ENCODE data around the gene CD34. TPM values are rescaled to one million over a fixed set of nuclear protein-coding genes. Genes with fewer than 3 reads are reported as not detected.
"Not testable (repeated sequence)": the region's sequence is repeated elsewhere in the genome, so short reads cannot be mapped to it uniquely, and the experiment has no call there.

Gene CD34
- total and polyA plus RNA-seq, 8 donors, result 3.2 to 31.2 (median 11.6) TPM

GRCh38 chr1:207938016-207938415 is 27.1 kb upstream of the CD34 start:
- intact Hi-C loops (cut with DNase I; ENCODE audit: low total_unique reads), result no loop called here
- Histone ChIP-seq H3K4me3 (no peak overlapping the region), H3K36me3 (no peaks in the 10 kb centered on the region), H3K27ac (peak overlapping the region in 1 of 5 donors; percentile 48), H3K4me1 (peaks cover 0 to 10% (median 0%) of the 10 kb centered on the region in 4 donors), H3K9me3 (peaks cover 0 to 5% (median 0%) of the 10 kb centered on the region in 4 donors), H3K27me3 (no peaks in the 10 kb centered on the region)
- TF ChIP-seq CTCF (IDR thresholded peaks at IDR 0.05) (no peak), POLR2AphosphoS5 (IDR thresholded peaks at IDR 0.05) (peak in 1 of 3 donors; percentile 59)
- DNase-seq, result peak; percentile 56 to 72
- WGBS, 5 donors, result 28 to 57% (median 30%) methylated on average over 10 of the region's 10 CpGs

GRCh38 chr1:207937204-207937603 is 26.3 kb upstream of the CD34 start:
- Histone ChIP-seq H3K4me1 (peaks cover 0 to 8% (median 0%) of the 10 kb centered on the region in 4 donors), H3K27me3 (no peaks in the 10 kb centered on the region), H3K36me3 (no peaks in the 10 kb centered on the region), H3K4me3 (no peak overlapping the region), H3K9me3 (peaks cover 0 to 5% (median 0%) of the 10 kb centered on the region in 4 donors), H3K27ac (no peak overlapping the region)
- no peak for DNase-seq
- TF ChIP-seq EP300 (IDR thresholded peaks at IDR 0.05) (no peak), POLR2A (IDR thresholded peaks at IDR 0.05) (no peak), POLR2AphosphoS5 (IDR thresholded peaks at IDR 0.05) (no peak)
- intact Hi-C loops (cut with DNase I; ENCODE audit: low total_unique reads), result no loop called here
- WGBS, 5 donors, result 73 to 81% (median 75%) methylated on average over 3 of the region's 3 CpGs

GRCh38 chr1:207935166-207935583 is 24.2 kb upstream of the CD34 start:
- WGBS, 5 donors, result 60 to 78% (median 73%) methylated on average over 1 of the region's 1 CpG
- H3K27me3 ChIP-seq, result no peaks in the 10 kb centered on the region
- no peak overlapping the region for H3K4me3 ChIP-seq
- peaks cover 0 to 5% (median 0%) of the 10 kb centered on the region in 4 donors for H3K9me3 ChIP-seq
- TF ChIP-seq CTCF (IDR thresholded peaks at IDR 0.05) (no peak), POLR2A (IDR thresholded peaks at IDR 0.05) (no peak), POLR2AphosphoS5 (IDR thresholded peaks at IDR 0.05) (no peak), EP300 (IDR thresholded peaks at IDR 0.05) (no peak)
- H3K4me1 ChIP-seq, result peaks cover 0 to 2% (median 0%) of the 10 kb centered on the region in 4 donors
- no peak for DNase-seq
- intact Hi-C loops (cut with DNase I; ENCODE audit: low total_unique reads), result no loop called here
- no peaks in the 10 kb centered on the region for H3K36me3 ChIP-seq
- no peak overlapping the region for H3K27ac ChIP-seq

GRCh38 chr1:207933205-207933800 is 22.4 kb upstream of the CD34 start:
- H3K4me3 ChIP-seq, result no peak overlapping the region
- intact Hi-C loops (cut with DNase I; ENCODE audit: low total_unique reads), result no loop called here
- peaks cover 0 to 5% (median 0%) of the 10 kb centered on the region in 4 donors for H3K9me3 ChIP-seq
- H3K36me3 ChIP-seq, result no peaks in the 10 kb centered on the region
- peaks cover 0 to 2% (median 0%) of the 10 kb centered on the region in 4 donors for H3K4me1 ChIP-seq
- H3K27me3 ChIP-seq, result no peaks in the 10 kb centered on the region
- WGBS, 5 donors, result 82 to 90% (median 83%) methylated on average over 4 of the region's 4 CpGs
- TF ChIP-seq CTCF (IDR thresholded peaks at IDR 0.05), result no peak
- TF ChIP-seq POLR2AphosphoS5 (IDR thresholded peaks at IDR 0.05), result no peak
- TF ChIP-seq POLR2A (IDR thresholded peaks at IDR 0.05), result no peak
- TF ChIP-seq EP300 (IDR thresholded peaks at IDR 0.05), result no peak
- DNase-seq, result no peak
- no peak overlapping the region for H3K27ac ChIP-seq

- Histone ChIP-seq H3K36me3 (no peaks in the 10 kb centered on the region), H3K27ac (no peak overlapping the region), H3K27me3 (no peaks in the 10 kb centered on the region), H3K9me3 (no peaks in the 10 kb centered on the region), H3K4me3 (no peak overlapping the region), H3K4me1 (peaks cover 0 to 36% (median 18%) of the 10 kb centered on the region in 4 donors)
- 81 to 96% (median 89%) methylated on average over 1 of the region's 1 CpG for WGBS, 5 donors
- DNase-seq, result no peak
- intact Hi-C loops (cut with DNase I; ENCODE audit: low total_unique reads), result no loop called here
- TF ChIP-seq POLR2AphosphoS5 (IDR thresholded peaks at IDR 0.05), result no peak
- no peak for TF ChIP-seq EP300 (IDR thresholded peaks at IDR 0.05)
- TF ChIP-seq POLR2A (IDR thresholded peaks at IDR 0.05), result no peak
- no peak for TF ChIP-seq CTCF (IDR thresholded peaks at IDR 0.05)
Measured at GRCh38 chr1:207926984-207927383, 16.1 kb upstream of the CD34 start.

GRCh38 chr1:207925969-207926368 is 15.0 kb upstream of the CD34 start:
- H3K36me3 ChIP-seq; H3K27me3 ChIP-seq; intact Hi-C loops (cut with DNase I; ENCODE audit: low total_unique reads); DNase-seq; H3K27ac ChIP-seq; H3K4me3 ChIP-seq; H3K9me3 ChIP-seq: not testable (repeated sequence)
- peaks cover 0 to 36% (median 18%) of the 10 kb centered on the region in 4 donors for H3K4me1 ChIP-seq
- WGBS, 5 donors, result 90 to 97% (median 93%) methylated on average over 3 of the region's 3 CpGs

Data from stomach (tissue), 9 donors.